ENCODE measurements around the gene HAPLN1. TPM values are rescaled to one million over a fixed set of nuclear protein-coding genes. Genes with fewer than 3 reads are reported as not detected.

The HAPLN1 gene
- total and polyA plus RNA-seq, 2 of the 8 experiments (the other 6 are each of a cell fraction or from before 2014, with no cell fraction given), result 0.56 to 2.1 TPM

GRCh38 chr5:83726912-83727311 lies 6.3 kb upstream of the HAPLN1 start:
- FAIRE-seq, result no peak
- H3K79me2 ChIP-seq (ENCODE audit: control insufficient read depth in 1 of 2, insufficient read depth in 2 of 2, low read length in 2 of 2), result no peaks in the 10 kb centered on the region
- no peak overlapping the region for H3K18ac ChIP-seq (ENCODE audit: extremely low read depth, low read length)
- no peak overlapping the region for H3K9ac ChIP-seq (replicated peaks in 1 of 4; ENCODE audit: extremely low read depth in 1 of 4, low read depth in 3 of 4, low read length in 3 of 4)
- H2BK12ac ChIP-seq (ENCODE audit: low read depth, low read length), result no peak overlapping the region
- H4K5ac ChIP-seq (ENCODE audit: insufficient read length, low read depth, low read length), result no peak overlapping the region
- H3K79me1 ChIP-seq (ENCODE audit: low read depth, low read length), result no peaks in the 10 kb centered on the region
- no peak overlapping the region for H2BK20ac ChIP-seq (ENCODE audit: low read length)
- no peak overlapping the region for H2BK5ac ChIP-seq (ENCODE audit: low read depth, low read length)
- ChIA-PET POLR2A (ENCODE audit: partially characterized antibody) (no interaction called here), CTCF (ENCODE audit: partially characterized antibody) (no interaction called here)
- no peak overlapping the region for H3K27ac ChIP-seq (ENCODE audit: low read depth, low read length)
- H4K8ac ChIP-seq (ENCODE audit: extremely low read depth, insufficient read depth, low read length), result no peak overlapping the region
- H2BK15ac ChIP-seq (ENCODE audit: low read length), result no peak overlapping the region
- no peak for DNase-seq (ENCODE audit: low read depth in 1 of 2, low spot score in 2 of 2)
- H3K23ac ChIP-seq (ENCODE audit: insufficient read length), result no peak overlapping the region
- H3K4me2 ChIP-seq (ENCODE audit: insufficient read depth in 1 of 2, low read depth in 2 of 2, low read length in 2 of 2), result no peak overlapping the region
- H3K4me3 ChIP-seq (ENCODE audit: extremely low read depth in 1 of 4, insufficient read depth in 2 of 4, low read depth in 3 of 4, low read length in 4 of 4), result no peak overlapping the region
- H3K4ac ChIP-seq (replicated peaks; ENCODE audit: insufficient read length, low read depth, low read length), result no peak overlapping the region
- H3K36me3 ChIP-seq (ENCODE audit: control insufficient read depth in 2 of 4, insufficient read depth in 4 of 4, low read length in 3 of 4), result no peaks in the 10 kb centered on the region
- no peak overlapping the region for H4K91ac ChIP-seq (replicated peaks; ENCODE audit: insufficient read length, low read length)
- peaks cover 2% of the 10 kb centered on the region; the same call in 1 of the 2 replicates for H3K23me2 ChIP-seq (ENCODE audit: low read depth, low read length)
- no peak overlapping the region for H2BK120ac ChIP-seq (replicated peaks; ENCODE audit: low read depth, low read length)
- peaks cover 0 to 8% (median 4%) of the 10 kb centered on the region in 4 experiments; a peak in 4 of 7 replicates for H3K4me1 ChIP-seq (replicated peaks in 1 of 4; ENCODE audit: control insufficient read depth in 3 of 4, insufficient read depth in 4 of 4, low read length in 3 of 4)
- 92% methylated on average over 2 of the region's 2 CpGs; no CpG with 5 or more reads in 1 of the 2 experiments for WGBS, 2 experiments (ENCODE audit: extremely low coverage in 1 of 2, insufficient coverage in 1 of 2, insufficient read length in 1 of 2, insufficient replicate concordance in 2 of 2, low coverage in 1 of 2, low lambda C conversion rate in 2 of 2, missing lambda C conversion rate in 1 of 2)
- no peaks in the 10 kb centered on the region for H4K20me1 ChIP-seq (replicated peaks in 1 of 2; ENCODE audit: control insufficient read depth in 1 of 2, insufficient read depth in 2 of 2, low read length in 2 of 2)
- H2AK5ac ChIP-seq (ENCODE audit: low read depth, low read length), result no peak overlapping the region
- no peak overlapping the region for H3K14ac ChIP-seq (ENCODE audit: insufficient read length)
- no peaks in the 10 kb centered on the region for H3K9me3 ChIP-seq (ENCODE audit: insufficient read depth in 2 of 2, low read depth in 1 of 2, low read length in 1 of 2)
- no peak overlapping the region for H3K56ac ChIP-seq (replicated peaks; ENCODE audit: insufficient read length, low read depth, low read length)
- H2AFZ ChIP-seq (ENCODE audit: low read length), result no peak overlapping the region
- no peaks in the 10 kb centered on the region; a peak in 2 of 7 replicates for H3K27me3 ChIP-seq (replicated peaks in 1 of 4; ENCODE audit: control insufficient read depth in 3 of 4, extremely low read depth in 1 of 4, insufficient read depth in 3 of 4, low read length in 3 of 4)
- TF ChIP-seq FOSL1 (IDR thresholded peaks at IDR 0.05; ENCODE audit: insufficient read depth, low read depth, low read length) (no peak), HDAC2 (IDR thresholded peaks at IDR 0.05; ENCODE audit: borderline replicate concordance in 1 of 2, low read depth in 2 of 2, low read length in 2 of 2) (no peak), TEAD4 (IDR thresholded peaks at IDR 0.05; ENCODE audit: low read depth, low read length) (no peak), SP2 (IDR thresholded peaks at IDR 0.05; ENCODE audit: low read length) (no peak), SP1 (IDR thresholded peaks at IDR 0.05; ENCODE audit: low read depth, low read length) (no peak), SAP30 (IDR thresholded peaks at IDR 0.05; ENCODE audit: insufficient read depth, insufficient replicate concordance, low read length) (no peak), CBX8 (IDR thresholded peaks at IDR 0.05; ENCODE audit: borderline replicate concordance, low read depth, low read length) (no peak), YY1 (IDR thresholded peaks at IDR 0.05; ENCODE audit: low read depth, low read length) (no peak), POLR2A (IDR thresholded peaks at IDR 0.05; ENCODE audit: control extremely low read depth in 1 of 2, low read depth in 2 of 2, low read length in 2 of 2) (no peak), ZNF274 (IDR thresholded peaks at IDR 0.05; ENCODE audit: borderline replicate concordance, extremely low read depth, low read length) (no peak), NANOG (IDR thresholded peaks at IDR 0.05; ENCODE audit: insufficient read depth, low read depth, low read length, poor library complexity, severe bottlenecking) (no peak), TBP (IDR thresholded peaks at IDR 0.05; ENCODE audit: low read depth, low read length) (no peak), SIX5 (IDR thresholded peaks at IDR 0.05; ENCODE audit: low read depth, low read length) (no peak), MAFK (IDR thresholded peaks at IDR 0.05; ENCODE audit: low read depth, low read length) (no peak), HDAC6 (IDR thresholded peaks at IDR 0.05; ENCODE audit: low read depth, low read length) (no peak), EGR1 (IDR thresholded peaks at IDR 0.05; ENCODE audit: borderline replicate concordance, low read depth, low read length) (no peak)
